ENCODE results near the gene DHRS11. TPM values are rescaled to one million over a fixed set of nuclear protein-coding genes. Genes with fewer than 3 reads are reported as not detected.

Gene DHRS11
- total and polyA plus RNA-seq, 2 experiments from 2014 or later = 3.1 to 4.7 TPM

DNA sequence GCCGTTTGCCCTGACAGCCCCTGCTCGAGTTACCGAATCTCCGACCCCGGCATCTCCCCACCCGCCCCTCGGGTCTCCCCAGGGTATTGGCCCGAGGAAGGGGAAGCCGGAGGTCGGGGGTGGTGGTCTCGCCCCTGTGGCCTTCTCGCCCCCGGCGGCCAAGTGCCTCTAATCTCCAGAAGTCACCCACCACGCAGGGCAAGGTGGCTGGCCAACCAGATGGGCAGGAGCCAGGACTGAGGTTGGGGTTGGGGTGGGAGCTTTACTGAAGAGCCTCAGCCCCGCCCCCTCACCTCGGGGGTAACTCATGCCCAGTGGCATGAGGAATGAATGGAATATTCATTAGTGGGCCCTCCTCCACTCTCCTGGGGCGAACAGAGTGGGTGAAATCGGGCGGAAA, 637 bp downstream of the DHRS11 start:
- Histone ChIP-seq H3K27ac (no peak overlapping the region), H3K79me2 (ENCODE audit: insufficient read depth) (no peaks in the 10 kb centered on the region), H3K36me3 (ENCODE audit: low read depth) (peaks cover 28% of the 10 kb centered on the region), H2AFZ (peak overlapping the region; percentile 65), H3K9ac (peak overlapping the region; percentile 85), H3K9me2 (ENCODE audit: insufficient read depth) (no peaks in the 10 kb centered on the region), H3K4me3 (peak overlapping the region; percentile 80), H3K27me3 (replicated peaks; ENCODE audit: insufficient read depth) (no peaks in the 10 kb centered on the region), H3K9me3 (ENCODE audit: low read depth) (no peaks in the 10 kb centered on the region), H4K20me1 (ENCODE audit: insufficient read depth) (no peaks in the 10 kb centered on the region), H3K4me2 (ENCODE audit: unreplicated experiment) (peak overlapping the region; percentile 76), H3F3A (ENCODE audit: insufficient read depth) (peaks cover 38% of the 10 kb centered on the region), H3K4me1 (ENCODE audit: insufficient read depth) (peaks cover 12% of the 10 kb centered on the region)
- DNase-seq = peak; percentile 62
- in situ Hi-C loops (cut with MboI) = no loop called here
- 5 to 7% methylated on average over 13 to 19 of the region's 20 CpGs for WGBS, 2 experiments (ENCODE audit: low coverage in 1 of 2, low lambda C conversion rate in 2 of 2, missing lambda C conversion rate in 2 of 2)
- TF ChIP-seq EZH2 (IDR thresholded peaks at IDR 0.05; ENCODE audit: insufficient read depth, poor library complexity, severe bottlenecking) (no peak), EZH2phosphoT487 (IDR thresholded peaks at IDR 0.05; ENCODE audit: insufficient read depth, low read depth) (no peak)

DNA sequence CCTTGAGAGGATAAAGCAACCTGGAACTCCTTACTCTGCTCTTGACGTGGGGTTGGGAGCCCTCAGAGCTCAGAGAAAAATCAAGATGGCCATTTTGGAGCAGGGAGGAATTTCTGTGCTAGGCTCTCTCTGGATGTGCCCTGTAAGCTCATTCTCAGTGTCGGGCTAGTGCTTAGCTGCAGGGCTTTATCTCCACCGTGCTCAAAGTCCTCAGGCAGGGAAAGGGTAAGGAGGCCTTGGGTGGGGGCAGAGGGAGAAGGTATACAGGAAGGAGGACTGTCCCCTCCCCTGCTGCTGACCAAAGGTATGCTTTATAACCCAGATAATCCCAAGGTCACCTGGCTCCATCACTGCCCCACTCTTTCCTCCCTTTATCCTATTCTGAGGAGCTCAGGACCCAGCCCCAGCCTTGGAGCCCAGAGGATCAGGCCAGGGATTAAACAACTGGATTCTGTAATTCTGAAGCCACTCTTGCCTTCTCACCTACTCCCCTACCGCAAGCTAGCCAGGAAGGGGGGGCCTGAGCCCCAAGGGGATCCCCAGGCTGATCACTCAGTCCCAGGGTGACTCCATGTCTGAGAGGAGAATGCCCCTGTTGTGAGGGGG, 1.1 kb downstream of the DHRS11 start:
- Histone ChIP-seq H2AFZ (peak overlapping the region; percentile 65; the same call in 1 of the 2 replicates), H3K9me3 (ENCODE audit: low read depth) (no peaks in the 10 kb centered on the region), H3K79me2 (ENCODE audit: insufficient read depth) (no peaks in the 10 kb centered on the region), H3F3A (ENCODE audit: insufficient read depth) (peaks cover 33% of the 10 kb centered on the region), H3K27ac (no peak overlapping the region), H3K9me2 (ENCODE audit: insufficient read depth) (no peaks in the 10 kb centered on the region), H3K4me1 (ENCODE audit: insufficient read depth) (peaks cover 12% of the 10 kb centered on the region), H3K4me2 (ENCODE audit: unreplicated experiment) (peak overlapping the region; percentile 76), H3K9ac (peak overlapping the region; percentile 85), H4K20me1 (ENCODE audit: insufficient read depth) (no peaks in the 10 kb centered on the region), H3K4me3 (peak overlapping the region; percentile 80), H3K27me3 (replicated peaks; ENCODE audit: insufficient read depth) (no peaks in the 10 kb centered on the region), H3K36me3 (ENCODE audit: low read depth) (peaks cover 22% of the 10 kb centered on the region)
- TF ChIP-seq EZH2phosphoT487 (IDR thresholded peaks at IDR 0.05; ENCODE audit: insufficient read depth, low read depth) (no peak), EZH2 (IDR thresholded peaks at IDR 0.05; ENCODE audit: insufficient read depth, poor library complexity, severe bottlenecking) (no peak)
- 45 to 53% methylated on average over 4 of the region's 4 CpGs for WGBS, 2 experiments (ENCODE audit: low coverage in 1 of 2, low lambda C conversion rate in 2 of 2, missing lambda C conversion rate in 2 of 2)
- no peak for DNase-seq
- in situ Hi-C loops (cut with MboI) = no loop called here

DNA sequence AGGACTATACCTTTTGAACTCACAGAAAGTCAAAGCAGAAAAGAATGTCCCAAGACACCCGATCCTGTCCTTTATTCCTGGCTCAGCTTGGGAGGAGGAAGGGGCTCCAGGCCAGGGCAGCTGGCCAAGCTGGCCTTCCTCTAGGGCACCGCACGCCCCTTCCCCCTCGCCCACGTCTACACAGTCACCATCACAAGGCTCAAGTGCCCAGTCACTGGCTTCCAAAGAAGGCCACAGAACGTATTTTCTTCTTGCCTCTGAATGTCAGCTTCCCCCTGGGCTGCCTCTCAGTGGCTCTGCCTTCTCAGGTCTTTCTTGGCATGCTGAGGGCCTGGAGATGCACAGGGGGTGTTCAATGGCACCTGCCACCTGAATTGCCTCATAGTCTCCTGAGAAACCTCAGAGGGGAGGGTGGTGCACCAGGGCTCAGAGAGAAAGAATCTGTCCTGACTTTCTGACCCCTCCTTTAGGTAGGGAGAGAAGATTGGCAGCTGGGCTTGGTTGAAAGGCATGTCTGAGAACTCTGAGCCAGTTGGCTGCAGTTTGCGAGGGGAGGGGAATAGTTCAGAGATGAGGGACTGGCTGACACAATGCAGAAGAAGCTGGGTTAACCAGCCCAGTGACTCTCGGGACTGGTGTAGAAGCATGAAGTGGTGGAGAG, 2.1 kb downstream of the DHRS11 start:
- H3K4me1 ChIP-seq (ENCODE audit: insufficient read depth) = peaks cover 12% of the 10 kb centered on the region
- no peaks in the 10 kb centered on the region for H3K9me3 ChIP-seq (ENCODE audit: low read depth)
- H3K4me2 ChIP-seq (ENCODE audit: unreplicated experiment) = no peak overlapping the region
- no peak overlapping the region for H3K27ac ChIP-seq
- H3K9me2 ChIP-seq (ENCODE audit: insufficient read depth) = no peaks in the 10 kb centered on the region
- in situ Hi-C loops (cut with MboI) = no loop called here
- 84 to 86% methylated on average over 8 of the region's 8 CpGs for WGBS, 2 experiments (ENCODE audit: low coverage in 1 of 2, low lambda C conversion rate in 2 of 2, missing lambda C conversion rate in 2 of 2)
- DNase-seq = no peak
- no peaks in the 10 kb centered on the region for H3K79me2 ChIP-seq (ENCODE audit: insufficient read depth)
- H2AFZ ChIP-seq = no peak overlapping the region
- no peak overlapping the region for H3K9ac ChIP-seq
- peaks cover 13% of the 10 kb centered on the region for H3K36me3 ChIP-seq (ENCODE audit: low read depth)
- H3K27me3 ChIP-seq (replicated peaks; ENCODE audit: insufficient read depth) = no peaks in the 10 kb centered on the region
- peaks cover 26% of the 10 kb centered on the region for H3F3A ChIP-seq (ENCODE audit: insufficient read depth)
- no peak overlapping the region for H3K4me3 ChIP-seq
- H4K20me1 ChIP-seq (ENCODE audit: insufficient read depth) = no peaks in the 10 kb centered on the region
- TF ChIP-seq EZH2phosphoT487 (IDR thresholded peaks at IDR 0.05; ENCODE audit: insufficient read depth, low read depth) = no peak

DNA sequence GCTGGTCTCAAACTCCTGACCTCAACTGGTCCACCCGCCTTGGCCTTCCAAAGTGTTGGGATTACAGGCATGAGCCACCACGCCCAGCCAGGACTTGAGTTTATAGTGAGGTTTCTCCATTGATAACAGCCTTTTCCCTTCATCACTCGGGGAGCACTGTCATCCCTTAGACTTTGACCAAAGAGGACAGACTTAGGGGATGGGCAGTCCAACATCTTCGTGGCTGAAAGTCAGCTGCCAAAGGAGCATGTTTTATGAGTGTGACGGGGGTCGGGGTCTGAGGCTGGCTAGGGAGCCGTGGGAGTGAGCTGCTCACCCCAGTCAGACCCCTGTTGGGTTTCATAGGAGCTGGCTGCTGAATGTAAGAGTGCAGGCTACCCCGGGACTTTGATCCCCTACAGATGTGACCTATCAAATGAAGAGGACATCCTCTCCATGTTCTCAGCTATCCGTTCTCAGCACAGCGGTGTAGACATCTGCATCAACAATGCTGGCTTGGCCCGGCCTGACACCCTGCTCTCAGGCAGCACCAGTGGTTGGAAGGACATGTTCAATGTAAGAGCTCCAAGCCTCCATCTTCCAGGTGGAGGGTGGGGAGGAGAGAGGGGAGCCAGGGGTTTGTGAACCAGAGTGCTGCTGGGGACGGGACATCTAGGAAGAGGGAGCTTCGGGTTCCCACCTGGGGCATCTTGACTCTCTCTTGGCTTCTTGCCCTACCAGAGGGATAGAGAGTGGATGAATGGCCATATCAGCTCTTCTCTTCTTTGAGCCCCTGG, 3.1 kb downstream of the DHRS11 start:
- no peaks in the 10 kb centered on the region for H3K9me2 ChIP-seq (ENCODE audit: insufficient read depth)
- H2AFZ ChIP-seq = no peak overlapping the region
- H3K4me2 ChIP-seq (ENCODE audit: unreplicated experiment) = no peak overlapping the region
- in situ Hi-C loops (cut with MboI) = no loop called here
- TF ChIP-seq EZH2phosphoT487 (IDR thresholded peaks at IDR 0.05; ENCODE audit: insufficient read depth, low read depth) (no peak), EZH2 (IDR thresholded peaks at IDR 0.05; ENCODE audit: insufficient read depth, poor library complexity, severe bottlenecking) (no peak)
- H3K36me3 ChIP-seq (ENCODE audit: low read depth) = peaks cover 3% of the 10 kb centered on the region; the same call in 1 of the 2 replicates
- no peak for DNase-seq
- 79 to 81% methylated on average over 13 of the region's 13 CpGs for WGBS, 2 experiments (ENCODE audit: low coverage in 1 of 2, low lambda C conversion rate in 2 of 2, missing lambda C conversion rate in 2 of 2)
- H3K27ac ChIP-seq = no peak overlapping the region
- H3F3A ChIP-seq (ENCODE audit: insufficient read depth) = peaks cover 16% of the 10 kb centered on the region
- no peaks in the 10 kb centered on the region for H4K20me1 ChIP-seq (ENCODE audit: insufficient read depth)
- H3K4me3 ChIP-seq = no peak overlapping the region
- no peak overlapping the region for H3K9ac ChIP-seq
- H3K9me3 ChIP-seq (ENCODE audit: low read depth) = no peaks in the 10 kb centered on the region
- peaks cover 12% of the 10 kb centered on the region for H3K4me1 ChIP-seq (ENCODE audit: insufficient read depth)
- H3K79me2 ChIP-seq (ENCODE audit: insufficient read depth) = no peaks in the 10 kb centered on the region
- no peaks in the 10 kb centered on the region for H3K27me3 ChIP-seq (replicated peaks; ENCODE audit: insufficient read depth)

All from GM23248 (cell line).